ENCODE measurements around the gene GK.

DNA sequence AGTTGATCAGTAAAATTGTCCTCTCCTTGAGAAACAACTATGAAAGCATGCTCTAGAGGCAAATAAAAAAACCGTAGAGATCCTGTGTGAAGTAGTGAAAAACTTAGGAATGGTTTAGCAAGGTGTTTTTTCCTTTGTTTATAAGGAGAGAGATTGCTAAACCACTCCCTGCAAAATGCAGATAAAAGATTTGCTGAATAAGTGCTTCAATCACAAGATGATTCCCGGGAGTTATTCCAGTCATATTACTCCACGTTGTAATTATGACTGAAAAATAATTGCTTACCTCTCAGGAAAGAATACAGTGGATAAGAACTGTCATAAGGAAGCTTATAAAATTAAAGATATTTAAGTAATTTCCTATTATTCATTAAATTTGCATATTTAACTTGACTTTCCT is 2.8 kb downstream of the GK start:
- no peak for TF ChIP-seq RFX5 (IDR thresholded peaks at IDR 0.05)
- TF ChIP-seq CHD2 (IDR thresholded peaks at IDR 0.05; ENCODE audit: low read length, partially characterized antibody) = no peak
- no peak for TF ChIP-seq EP300 (IDR thresholded peaks at IDR 0.05)
- no peak for TF ChIP-seq CTCF (IDR thresholded peaks at IDR 0.05)
- TF ChIP-seq POLR2A (IDR thresholded peaks at IDR 0.05; ENCODE audit: low read length) = no peak
- no peak for TF ChIP-seq ELK1 (IDR thresholded peaks at IDR 0.05; ENCODE audit: low read depth, low read length)
- no peak for TF ChIP-seq RAD21 (conservative IDR thresholded peaks at IDR 0.05 in 1 of 2, IDR thresholded peaks at IDR 0.05 in 1 of 2)
- no peak for TF ChIP-seq HOXA7 (CRISPR knock-in tag; IDR thresholded peaks at IDR 0.05)
- no peak for TF ChIP-seq JUNB (IDR thresholded peaks at IDR 0.05)
- TF ChIP-seq SMC3 (IDR thresholded peaks at IDR 0.05) = no peak
